ENCODE data around the gene ROR1. TPM values are rescaled to one million over a fixed set of nuclear protein-coding genes. Genes with fewer than 3 reads are reported as not detected.

Gene ROR1
- total RNA-seq, 6 experiments from 2014 or later, result 7.4 to 9.4 (median 8.9) TPM

DNA sequence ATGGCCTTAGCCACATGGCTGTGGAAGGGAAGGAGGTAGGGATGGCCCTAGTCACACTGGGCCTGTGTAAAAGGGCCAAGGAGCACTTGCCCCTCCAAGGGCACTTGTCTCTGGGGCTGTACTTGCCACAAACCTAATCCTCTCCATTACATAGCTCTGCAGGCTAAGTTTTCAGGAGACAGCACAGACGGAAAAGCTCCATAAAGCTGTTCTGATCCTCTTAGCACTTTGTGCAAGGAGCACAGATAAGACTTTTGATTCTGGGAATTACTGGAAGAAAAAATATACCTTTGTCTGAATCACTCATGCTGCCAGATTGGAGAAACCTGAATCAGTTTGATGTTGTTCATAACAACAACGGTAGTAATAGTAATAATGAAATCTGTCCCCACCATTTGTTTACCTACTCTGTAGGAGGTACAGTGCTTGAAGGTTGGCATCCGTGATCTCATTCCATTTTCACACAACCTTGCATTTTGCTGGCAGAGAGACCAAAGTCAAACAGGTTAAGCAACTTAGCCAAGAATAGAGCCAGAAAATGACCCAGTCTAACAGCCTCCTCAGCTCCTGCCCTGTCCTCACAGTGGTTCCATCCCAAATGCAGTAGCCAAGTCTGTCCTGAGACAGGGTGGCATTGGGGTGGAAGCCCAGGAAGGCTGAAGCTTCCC is 207.1 kb downstream of the ROR1 start:
- peaks cover 17% of the 10 kb centered on the region for H3K4me1 Mint-ChIP-seq (ENCODE audit: low read depth)
- H3K4me3 Mint-ChIP-seq, result no peak overlapping the region
- H3K27me3 Mint-ChIP-seq (ENCODE audit: insufficient read depth), result no peaks in the 10 kb centered on the region
- no peaks in the 10 kb centered on the region for H3K36me3 Mint-ChIP-seq (ENCODE audit: low read depth)
- no peak overlapping the region for H3K27ac Mint-ChIP-seq
- TF ChIP-seq, protein P1, sequence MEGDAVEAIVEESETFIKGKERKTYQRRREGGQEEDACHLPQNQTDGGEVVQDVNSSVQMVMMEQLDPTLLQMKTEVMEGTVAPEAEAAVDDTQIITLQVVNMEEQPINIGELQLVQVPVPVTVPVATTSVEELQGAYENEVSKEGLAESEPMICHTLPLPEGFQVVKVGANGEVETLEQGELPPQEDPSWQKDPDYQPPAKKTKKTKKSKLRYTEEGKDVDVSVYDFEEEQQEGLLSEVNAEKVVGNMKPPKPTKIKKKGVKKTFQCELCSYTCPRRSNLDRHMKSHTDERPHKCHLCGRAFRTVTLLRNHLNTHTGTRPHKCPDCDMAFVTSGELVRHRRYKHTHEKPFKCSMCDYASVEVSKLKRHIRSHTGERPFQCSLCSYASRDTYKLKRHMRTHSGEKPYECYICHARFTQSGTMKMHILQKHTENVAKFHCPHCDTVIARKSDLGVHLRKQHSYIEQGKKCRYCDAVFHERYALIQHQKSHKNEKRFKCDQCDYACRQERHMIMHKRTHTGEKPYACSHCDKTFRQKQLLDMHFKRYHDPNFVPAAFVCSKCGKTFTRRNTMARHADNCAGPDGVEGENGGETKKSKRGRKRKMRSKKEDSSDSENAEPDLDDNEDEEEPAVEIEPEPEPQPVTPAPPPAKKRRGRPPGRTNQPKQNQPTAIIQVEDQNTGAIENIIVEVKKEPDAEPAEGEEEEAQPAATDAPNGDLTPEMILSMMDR (IDR thresholded peaks at IDR 0.05), result no peak
- no peaks in the 10 kb centered on the region for H3K9me3 Mint-ChIP-seq
- no peak for DNase-seq

DNA sequence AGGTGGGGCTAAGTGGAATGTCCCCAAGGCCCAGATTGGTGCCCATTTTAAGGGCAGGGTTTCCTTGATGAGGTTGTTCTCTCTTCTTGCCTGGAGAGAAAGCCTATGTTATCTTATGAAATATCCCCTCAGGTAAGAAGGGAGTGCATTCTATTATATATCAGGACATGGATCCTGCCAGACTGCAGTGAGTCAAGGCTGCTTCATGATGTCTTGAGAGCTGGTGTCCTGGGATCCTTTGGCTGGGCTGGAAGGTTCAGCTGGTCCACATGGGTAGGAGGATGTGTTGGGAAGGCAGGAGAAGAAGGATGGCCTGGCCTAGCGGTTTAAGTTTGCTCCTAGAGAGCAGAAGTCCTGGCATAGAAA is 207.6 kb downstream of the ROR1 start:
- Mint-ChIP-seq H3K9me3 (no peaks in the 10 kb centered on the region), H3K27me3 (ENCODE audit: insufficient read depth) (no peaks in the 10 kb centered on the region), H3K4me1 (ENCODE audit: low read depth) (peaks cover 22% of the 10 kb centered on the region), H3K27ac (no peak overlapping the region), H3K4me3 (no peak overlapping the region), H3K36me3 (ENCODE audit: low read depth) (no peaks in the 10 kb centered on the region)
- TF ChIP-seq, protein P1 (IDR thresholded peaks at IDR 0.05), result no peak
- no peak for DNase-seq

DNA sequence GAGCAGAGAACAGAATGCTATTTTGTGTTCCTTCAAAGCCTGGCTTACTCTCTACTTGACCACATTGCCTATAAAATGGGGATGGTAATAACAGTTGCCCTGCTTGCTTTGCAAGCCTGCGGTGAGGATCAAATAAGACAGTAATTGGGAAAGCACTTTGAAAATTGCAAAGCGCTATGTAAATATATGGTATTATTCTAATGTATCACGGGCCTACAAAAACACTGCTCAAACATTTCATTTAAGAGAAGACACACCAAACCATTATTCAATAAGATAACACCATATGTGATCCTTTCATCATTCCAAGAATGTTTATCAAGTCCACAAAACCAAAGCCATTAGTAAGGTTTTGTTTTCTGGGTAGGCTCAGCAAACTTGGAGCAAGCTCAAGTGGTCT is 208.4 kb downstream of the ROR1 start:
- Mint-ChIP-seq H3K27me3 (ENCODE audit: insufficient read depth) (no peaks in the 10 kb centered on the region), H3K4me1 (ENCODE audit: low read depth) (peaks cover 30% of the 10 kb centered on the region), H3K9me3 (no peaks in the 10 kb centered on the region), H3K4me3 (no peak overlapping the region), H3K27ac (no peak overlapping the region), H3K36me3 (ENCODE audit: low read depth) (no peaks in the 10 kb centered on the region)
- TF ChIP-seq, protein P1 (IDR thresholded peaks at IDR 0.05), result no peak
- no peak for DNase-seq

DNA sequence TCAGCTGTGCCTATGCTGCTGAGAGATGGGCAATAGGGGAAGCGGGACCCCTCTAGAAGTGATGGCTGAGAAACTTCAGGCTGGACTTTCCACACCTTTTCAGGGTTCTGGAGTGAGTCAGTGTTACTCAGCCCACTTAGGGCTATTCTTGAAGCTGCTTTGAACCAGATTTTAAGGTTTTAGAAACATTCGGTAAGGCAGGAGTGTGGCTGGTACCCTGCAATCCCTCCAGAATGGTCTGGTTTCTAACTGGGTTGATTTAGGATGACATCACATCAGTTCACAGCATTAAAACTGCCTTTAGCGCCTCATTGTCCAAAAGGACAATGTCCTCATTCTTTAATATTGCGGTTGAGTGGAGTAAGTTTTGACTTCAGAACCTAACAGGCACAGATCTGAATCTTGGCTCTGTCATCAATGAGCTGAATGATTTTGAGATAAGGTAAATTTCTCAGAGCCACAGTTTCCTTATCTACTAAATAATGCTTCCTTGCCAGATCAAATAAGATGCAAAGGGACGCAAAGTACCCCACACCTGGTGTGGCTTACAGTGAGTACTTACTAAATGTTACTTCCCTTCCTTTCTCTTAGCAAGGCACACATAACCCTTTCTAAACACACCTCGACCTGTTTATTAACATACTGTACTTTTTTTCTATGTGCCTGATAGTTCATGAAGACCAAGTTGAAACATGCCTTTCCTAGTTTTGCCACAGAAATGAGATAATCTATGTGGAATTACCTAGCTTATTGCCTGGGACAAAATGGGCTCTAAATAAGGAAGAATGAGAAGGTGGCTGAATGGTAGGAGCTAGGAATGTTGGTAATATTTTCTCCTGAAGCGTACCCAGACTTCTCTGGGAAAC is 209.8 kb downstream of the ROR1 start:
- no peak for DNase-seq
- no peaks in the 10 kb centered on the region; the same call in 1 of the 2 replicates for H3K27me3 Mint-ChIP-seq (ENCODE audit: insufficient read depth)
- no peak overlapping the region for H3K27ac Mint-ChIP-seq
- no peak overlapping the region for H3K4me3 Mint-ChIP-seq
- no peaks in the 10 kb centered on the region for H3K36me3 Mint-ChIP-seq (ENCODE audit: low read depth)
- TF ChIP-seq, protein P1 (IDR thresholded peaks at IDR 0.05), result no peak
- peaks cover 44% of the 10 kb centered on the region for H3K4me1 Mint-ChIP-seq (ENCODE audit: low read depth)
- no peaks in the 10 kb centered on the region for H3K9me3 Mint-ChIP-seq

DNA sequence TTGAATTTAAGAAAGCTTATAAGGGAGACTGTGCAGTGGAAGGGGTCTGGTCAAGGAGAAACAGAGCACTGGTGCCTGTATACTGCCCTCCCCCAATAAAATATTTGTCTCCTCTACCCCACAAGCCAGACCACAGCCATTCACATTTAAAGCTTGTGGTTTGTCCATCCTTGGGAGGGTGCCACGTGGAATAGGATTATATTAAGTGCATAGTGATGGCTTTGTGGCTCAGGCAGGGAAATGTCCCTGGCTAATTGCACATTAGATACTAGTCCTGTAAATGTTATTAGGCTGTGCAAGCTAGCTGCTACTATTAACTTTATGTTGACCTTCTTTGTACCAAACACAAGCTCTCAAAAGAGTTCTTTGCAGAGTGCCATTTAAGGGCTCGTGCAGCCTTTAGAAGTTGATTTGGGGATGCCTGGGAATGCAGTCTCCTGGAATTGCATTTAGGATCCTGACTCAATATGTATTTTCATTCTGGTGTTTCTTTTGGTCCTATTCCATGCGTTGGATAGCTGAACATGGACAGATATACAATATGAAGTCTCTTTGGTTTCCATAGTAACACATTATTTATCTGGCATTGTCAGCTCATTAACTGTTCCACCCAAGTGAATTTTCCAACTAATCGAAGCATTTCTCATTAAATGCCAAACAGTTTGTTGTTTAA is 210.6 kb downstream of the ROR1 start:
- TF ChIP-seq, protein P1 (IDR thresholded peaks at IDR 0.05), result no peak
- peak; percentile 27 for DNase-seq
- no peaks in the 10 kb centered on the region for H3K9me3 Mint-ChIP-seq
- peaks cover 46% of the 10 kb centered on the region for H3K4me1 Mint-ChIP-seq (ENCODE audit: low read depth)
- no peak overlapping the region for H3K27ac Mint-ChIP-seq
- H3K36me3 Mint-ChIP-seq (ENCODE audit: low read depth), result peaks cover 2% of the 10 kb centered on the region
- no peaks in the 10 kb centered on the region; the same call in 1 of the 2 replicates for H3K27me3 Mint-ChIP-seq (ENCODE audit: insufficient read depth)
- H3K4me3 Mint-ChIP-seq, result no peak overlapping the region
